GM21737 (cell line): ENCODE data around the gene GCNT2.
"Not testable (repeated sequence)": the region's sequence is repeated elsewhere in the genome, so short reads cannot be mapped to it uniquely, and the experiment has no call there.

ENCODE experiments used
- ATAC-seq: cut with Tn5 transposase; IDR thresholded peaks from one replicate; pipeline ENCODE4 v1.9.1; 2021; ENCODE audit warnings: mild to moderate bottlenecking, moderate library complexity; ENCODE audit not compliant: unreplicated experiment

GCNT2 gene

DNA sequence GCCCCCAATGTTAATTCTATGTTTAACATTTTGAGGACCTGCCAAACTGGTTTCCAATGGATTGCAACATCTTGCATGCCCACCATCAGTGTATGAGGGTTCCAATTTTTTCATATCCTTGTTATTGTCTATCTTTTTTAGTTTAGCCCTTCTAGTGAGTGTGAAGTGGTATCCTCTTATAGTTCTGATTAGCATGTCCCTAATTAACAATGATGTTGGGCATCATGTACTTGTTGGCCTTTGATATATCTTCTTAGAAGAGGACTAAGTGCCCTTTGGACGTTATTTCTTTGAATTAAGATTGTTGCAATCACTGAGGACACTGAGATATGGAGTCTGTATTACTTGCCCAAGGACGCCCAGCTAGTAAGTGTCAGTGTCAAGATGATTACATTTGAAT, 22.3 kb downstream of the GCNT2 start:
- ATAC-seq: no peak

DNA sequence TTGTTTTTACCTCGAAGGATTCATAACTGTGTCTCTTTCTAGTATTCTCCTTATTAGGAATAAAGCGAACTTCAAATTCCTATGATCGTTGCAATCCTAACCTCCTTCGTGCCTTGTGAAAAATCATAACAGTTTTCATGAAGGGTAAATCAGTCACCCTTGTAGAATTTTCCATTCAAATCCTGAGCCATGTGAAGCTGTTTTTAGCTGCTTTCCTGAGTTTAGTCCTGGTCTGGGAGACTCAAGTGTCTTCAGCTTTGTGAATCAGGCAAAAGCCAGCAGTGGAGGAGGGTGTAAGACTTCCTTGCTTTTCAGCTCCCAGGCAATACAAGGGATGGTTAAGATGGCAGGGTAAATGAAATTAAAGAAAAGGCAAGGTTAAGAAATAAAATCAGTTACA, 24.3 kb downstream of the GCNT2 start:
- no peak for ATAC-seq

DNA sequence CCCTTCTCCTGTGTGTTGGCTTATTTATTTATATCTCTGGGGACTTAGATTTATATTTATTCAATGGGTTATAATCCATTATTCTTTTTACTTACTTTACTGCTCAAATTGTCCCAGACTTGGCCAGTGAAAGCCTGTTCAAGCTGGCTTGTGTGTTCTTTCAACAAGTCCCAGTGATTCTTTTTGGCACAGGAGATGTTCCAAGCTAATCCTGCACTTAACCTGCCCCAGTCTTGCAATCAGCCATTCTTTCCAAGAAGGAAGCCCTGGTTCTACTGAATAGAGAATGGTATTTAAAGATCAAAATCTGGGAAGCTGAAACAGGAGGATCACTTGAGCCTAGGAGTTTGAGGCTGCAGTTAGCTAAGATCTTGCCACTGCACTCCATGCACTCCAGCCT, 26.7 kb downstream of the GCNT2 start:
- ATAC-seq: no peak

DNA sequence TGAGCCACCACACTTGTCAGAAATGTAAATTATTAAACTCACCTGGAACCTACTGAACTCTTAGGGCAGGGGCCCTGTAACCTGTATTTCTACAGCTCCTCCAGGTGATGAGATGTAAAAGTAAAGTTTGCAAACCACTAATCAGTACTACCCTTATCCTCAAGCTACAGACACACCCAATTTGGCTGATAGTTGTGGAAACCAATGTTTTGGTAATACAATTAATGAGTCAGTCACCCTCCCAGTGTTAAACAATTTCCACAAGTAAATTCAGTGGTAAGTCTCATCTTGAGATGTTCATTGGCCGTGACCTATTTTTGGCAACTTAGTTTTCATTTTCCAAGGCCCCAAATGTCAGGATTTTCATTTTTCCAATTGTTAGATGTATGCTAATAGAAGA, 29.6 kb downstream of the GCNT2 start:
- no peak for ATAC-seq

DNA sequence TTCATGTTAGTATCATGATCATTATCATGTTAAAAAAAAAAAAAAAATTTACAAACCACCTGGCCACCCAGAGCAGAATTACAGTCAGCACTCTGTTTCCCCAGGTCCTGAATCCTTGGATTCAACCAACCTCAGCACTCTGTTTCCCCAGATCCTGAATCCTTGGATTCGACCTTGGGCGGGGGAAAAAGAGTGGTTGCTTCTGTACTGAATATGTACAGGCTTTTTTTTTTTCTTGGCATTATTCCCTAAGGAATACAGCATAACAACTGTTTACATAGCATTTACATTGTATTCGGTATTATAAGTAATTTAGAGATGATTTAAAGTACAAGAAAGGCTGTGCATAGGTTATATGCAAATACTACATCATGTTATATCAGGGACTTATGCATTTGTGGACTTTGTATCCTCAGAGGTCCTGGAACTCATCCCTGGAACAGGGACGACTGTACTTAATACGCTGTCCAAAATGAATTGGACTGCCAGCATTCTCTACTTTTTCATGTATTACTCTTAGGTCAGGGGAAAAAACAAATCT, 31.2 kb downstream of the GCNT2 start:
- no peak for ATAC-seq

DNA sequence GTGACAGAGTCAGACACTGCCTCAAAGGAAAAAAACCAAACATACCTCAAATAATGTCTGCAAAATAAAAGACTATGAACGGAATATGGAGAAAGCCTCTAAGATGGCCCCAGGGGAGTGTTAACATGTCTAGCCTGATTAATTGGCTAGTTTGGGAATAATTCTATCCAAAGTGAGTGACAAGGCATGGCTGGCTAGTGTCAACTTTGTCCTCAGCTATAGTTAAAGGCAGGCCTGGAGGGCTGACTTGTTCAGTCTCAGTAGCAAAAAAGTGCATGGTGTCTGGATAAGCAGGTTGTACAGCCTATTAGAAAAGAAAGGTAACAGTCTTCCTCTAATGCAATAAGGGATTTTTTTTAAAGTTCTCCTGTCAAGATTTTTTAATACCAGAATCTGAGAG, 32.7 kb downstream of the GCNT2 start:
- ATAC-seq: no peak

DNA sequence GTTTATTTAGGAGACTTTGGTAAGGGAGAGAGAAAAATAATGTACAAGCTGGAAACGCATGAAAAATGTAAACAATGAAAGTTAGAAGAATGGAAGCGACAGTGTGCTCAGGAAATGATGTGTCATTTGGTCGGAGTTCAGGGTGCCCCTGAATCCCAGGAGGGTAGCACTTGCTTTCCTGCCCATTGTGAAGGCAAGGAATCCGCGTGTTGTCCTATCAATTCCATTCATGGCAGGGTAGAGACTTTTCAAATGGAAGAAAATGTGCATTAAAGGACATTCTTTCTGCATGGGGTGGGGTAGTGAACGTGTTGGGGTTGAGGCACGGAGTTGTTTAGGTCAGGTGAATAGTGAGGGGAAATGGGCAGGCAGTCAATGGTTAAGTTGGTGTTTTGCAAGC, 33.7 kb downstream of the GCNT2 start:
- no peak for ATAC-seq

DNA sequence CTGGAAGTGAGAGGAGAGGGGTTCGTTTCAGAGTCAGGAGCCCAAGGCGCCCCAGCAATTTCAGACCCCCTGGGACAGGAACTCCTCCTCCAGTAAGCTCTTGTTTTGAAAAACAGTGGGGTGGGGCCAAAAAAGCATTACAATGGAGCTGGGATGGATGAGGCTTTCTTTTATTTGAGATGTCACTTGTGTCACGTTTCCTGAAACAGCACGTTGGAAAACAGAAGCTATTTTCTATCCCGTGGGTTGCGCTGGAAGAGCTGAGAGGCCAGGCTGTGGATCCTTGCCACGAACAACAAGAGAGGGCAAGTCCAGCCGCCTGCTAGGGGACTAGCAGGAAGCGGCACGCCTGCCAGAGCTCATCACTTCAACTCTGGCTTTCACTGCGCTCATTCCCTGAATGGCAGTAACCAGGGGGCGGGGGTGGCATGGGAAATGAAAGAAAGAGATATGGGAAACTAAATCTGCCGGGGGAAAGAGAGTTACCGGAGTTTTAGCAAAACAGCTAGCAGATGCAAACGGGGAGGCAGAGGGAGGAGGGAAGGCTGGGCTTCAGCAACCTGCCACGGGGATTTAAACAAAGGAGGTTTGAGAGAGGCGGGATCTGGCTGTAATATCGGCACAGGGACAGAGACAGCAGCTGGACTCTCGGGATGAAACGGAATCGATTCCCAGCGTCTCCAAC, 34.6 kb downstream of the GCNT2 start:
- ATAC-seq: no peak

DNA sequence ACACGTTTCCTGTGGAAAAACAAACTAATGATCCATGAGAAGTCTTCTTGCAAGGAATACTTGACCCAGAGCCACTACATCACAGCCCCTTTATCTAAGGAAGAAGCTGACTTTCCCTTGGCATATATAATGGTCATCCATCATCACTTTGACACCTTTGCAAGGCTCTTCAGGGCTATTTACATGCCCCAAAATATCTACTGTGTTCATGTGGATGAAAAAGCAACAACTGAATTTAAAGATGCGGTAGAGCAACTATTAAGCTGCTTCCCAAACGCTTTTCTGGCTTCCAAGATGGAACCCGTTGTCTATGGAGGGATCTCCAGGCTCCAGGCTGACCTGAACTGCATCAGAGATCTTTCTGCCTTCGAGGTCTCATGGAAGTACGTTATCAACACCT, 35.4 kb downstream of the GCNT2 start:
- ATAC-seq: no peak

DNA sequence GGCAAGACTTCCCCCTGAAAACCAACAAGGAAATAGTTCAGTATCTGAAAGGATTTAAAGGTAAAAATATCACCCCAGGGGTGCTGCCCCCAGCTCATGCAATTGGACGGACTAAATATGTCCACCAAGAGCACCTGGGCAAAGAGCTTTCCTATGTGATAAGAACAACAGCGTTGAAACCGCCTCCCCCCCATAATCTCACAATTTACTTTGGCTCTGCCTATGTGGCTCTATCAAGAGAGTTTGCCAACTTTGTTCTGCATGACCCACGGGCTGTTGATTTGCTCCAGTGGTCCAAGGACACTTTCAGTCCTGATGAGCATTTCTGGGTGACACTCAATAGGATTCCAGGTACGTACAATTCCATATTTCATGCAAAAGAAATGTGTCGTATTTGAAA, 35.8 kb downstream of the GCNT2 start:
- no peak for ATAC-seq

DNA sequence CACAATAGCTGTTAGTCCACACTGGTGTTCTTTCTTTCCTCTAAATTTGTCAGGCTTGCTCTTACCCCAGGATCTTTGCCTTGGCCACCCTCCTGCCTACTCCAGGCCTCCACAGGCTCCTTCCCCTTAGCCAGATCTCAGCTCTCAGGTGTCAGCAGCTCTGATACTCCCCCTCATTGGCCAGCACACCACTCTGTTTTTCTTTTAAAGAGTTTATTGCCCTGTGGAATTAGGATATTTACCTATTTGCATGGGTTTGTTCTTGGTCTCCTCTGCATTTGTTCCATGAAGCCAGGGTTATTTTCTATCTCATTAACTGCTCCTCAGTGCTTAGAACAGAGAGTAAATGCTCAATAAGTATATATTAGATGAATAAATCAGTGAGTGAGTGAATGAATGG, 36.8 kb downstream of the GCNT2 start:
- ATAC-seq: no peak

DNA sequence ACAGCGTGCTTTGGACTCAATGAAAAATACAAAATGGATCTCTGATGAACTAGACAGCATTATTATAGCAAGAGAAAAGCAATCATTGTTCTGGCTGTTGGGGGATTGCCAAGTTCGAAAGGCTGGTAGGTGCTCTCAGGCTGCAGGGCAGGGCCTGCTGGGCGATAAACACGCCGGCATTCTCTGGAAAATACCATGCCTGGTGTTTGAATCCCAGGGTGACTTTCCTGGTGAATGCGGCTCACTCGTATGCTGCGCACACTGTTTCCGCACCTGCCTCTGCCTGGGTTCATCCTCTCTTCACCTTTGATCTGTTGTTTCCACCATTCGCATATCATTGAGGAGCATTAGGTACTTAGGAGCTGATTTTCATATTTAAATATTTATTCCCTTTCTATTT, 37.4 kb downstream of the GCNT2 start:
- no peak for ATAC-seq

DNA sequence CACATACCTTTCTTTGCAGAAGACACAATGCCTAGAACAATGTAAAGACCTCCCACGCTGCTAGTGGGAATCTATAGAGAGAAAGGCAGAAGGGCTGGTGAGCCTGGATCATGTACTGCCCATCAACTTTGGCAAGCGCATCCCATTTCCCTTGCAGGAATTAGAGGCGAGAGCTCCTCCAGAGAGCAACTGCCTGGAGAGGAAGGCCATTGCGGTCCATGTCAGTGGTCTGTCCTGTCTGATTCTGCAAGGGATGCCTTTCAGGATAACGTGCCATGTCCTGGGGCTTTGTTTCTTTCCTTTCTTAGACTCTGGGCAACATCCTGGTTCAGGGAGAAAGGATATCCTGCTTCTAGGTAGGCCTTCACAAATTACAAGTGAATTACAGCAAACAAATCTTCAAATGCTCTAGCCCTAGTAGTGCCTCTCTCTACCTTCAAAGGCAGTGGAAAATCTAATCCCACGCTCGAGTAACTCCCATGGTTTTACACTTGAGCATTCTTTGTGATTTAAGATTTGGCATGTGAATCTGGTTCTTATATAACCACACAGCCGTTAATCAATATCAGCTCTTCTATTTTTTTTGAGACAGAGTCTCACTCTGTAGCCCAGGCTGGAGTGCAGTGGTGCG, 38.5 kb downstream of the GCNT2 start:
- ATAC-seq: no peak

DNA sequence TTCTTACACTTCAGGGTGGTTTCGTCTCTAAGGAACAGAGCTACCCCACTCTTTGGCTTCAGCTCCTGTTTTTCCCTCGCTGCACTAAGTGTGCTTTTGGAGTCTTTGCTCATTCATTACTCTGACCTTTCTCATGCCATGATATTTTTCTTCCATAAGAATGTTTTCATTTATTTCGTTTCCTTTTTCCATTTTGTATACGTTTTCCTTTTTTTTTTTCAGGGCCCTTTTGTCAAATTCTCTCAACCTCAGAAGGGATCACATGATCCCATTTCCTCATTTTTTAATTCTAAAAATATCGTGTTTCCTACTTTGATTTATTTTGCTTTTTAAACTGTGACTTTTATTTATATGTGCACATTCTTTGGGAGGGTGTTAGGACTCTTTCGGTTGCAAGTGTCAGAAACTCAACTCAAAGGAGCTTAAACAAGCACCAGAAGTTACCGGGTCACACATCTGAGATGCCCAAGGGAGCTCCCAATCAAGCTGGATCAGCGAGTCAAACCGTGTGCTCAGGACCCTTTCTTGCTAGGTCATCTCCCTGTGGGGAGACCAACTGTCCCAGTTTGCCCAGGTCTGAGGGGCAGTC, 40.6 kb downstream of the GCNT2 start:
- no peak for ATAC-seq

DNA sequence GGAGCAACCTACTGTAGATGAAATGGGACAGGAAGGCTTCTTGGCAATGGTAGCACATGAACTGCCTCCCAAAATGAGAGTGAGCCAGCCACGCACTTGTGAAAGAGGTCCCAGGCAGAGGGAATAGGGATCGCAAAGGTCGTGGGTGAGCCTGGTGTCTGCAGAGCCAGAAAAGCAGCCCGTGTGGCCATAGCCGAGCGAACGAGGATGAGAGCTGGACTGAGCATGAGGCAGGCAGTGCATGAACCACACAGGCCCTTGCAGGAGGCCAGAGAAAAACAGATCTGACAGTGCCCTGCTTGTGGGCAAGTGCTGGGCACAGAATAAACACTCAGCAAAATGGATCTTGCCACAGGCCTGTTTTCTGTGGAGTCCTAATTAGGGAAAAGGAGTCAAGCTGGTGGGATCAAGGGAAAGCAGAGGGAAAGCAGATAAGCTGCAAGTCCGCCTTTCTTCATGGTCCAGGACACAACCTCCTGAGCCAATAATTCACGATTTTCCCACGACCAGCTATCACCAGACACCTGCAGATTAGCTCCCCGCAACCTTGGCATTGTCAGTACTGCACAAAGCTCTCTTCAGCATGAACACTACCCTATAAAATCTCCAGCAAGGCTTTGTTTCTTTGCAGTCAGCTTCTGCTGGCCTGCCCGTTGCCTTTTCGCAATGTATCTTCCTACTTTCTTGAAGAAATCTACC, 44.0 kb downstream of the GCNT2 start:
- ATAC-seq: no peak

DNA sequence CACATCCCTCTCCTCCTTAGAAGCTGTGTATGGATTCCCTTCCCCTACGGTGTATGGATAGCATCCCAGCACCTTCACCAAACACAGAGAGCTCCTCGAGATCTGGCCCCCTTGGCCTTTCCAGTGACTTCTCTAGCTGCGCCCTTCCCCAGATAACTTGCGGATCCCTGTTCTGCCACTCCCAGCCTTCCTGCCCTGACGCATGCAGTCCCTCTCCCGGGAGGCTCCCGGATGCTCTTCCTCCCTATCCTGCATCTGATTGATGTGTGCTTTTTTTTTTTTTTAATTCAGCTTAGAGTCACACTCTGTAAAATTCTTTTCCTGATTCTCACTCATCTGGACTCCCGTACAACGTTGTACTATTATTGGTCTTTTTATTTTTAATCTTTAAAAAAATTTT, 44.8 kb downstream of the GCNT2 start:
- no peak for ATAC-seq

DNA sequence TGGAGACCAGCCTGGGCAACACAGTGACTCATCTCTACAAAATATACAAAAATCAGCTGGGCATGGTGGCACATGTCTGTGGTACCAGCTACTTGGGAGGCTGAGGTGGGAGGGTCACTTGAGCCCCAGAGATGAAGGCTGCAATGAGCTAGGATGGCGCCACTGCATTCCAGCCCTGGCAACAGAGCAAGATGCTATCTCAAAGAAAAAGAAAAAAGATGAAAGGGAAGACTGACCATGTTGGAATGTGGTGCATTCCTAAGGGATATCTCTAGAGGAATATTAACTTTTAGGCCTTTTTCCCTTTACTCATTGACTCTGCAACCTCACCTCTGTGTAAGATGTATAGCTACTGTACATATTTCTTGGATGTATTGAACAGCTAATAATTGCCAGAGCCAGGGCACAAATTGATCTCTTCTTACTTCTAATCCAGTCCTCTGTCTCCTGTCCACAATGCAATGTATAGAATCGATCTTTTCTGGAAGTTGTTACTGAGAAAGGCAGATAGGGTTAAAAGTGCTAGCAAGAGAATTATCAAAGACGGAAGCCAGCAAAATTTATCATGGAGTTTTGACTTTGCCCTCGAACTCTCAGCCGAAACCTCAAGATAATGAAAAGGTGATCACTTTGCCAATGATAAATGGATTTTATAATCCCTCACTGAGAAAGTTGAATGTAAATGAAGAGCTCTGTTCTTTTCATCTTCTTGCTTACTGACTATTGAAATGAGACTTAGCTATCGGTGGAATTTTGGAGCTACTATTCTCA, 46.3 kb downstream of the GCNT2 start:
- ATAC-seq: no peak

DNA sequence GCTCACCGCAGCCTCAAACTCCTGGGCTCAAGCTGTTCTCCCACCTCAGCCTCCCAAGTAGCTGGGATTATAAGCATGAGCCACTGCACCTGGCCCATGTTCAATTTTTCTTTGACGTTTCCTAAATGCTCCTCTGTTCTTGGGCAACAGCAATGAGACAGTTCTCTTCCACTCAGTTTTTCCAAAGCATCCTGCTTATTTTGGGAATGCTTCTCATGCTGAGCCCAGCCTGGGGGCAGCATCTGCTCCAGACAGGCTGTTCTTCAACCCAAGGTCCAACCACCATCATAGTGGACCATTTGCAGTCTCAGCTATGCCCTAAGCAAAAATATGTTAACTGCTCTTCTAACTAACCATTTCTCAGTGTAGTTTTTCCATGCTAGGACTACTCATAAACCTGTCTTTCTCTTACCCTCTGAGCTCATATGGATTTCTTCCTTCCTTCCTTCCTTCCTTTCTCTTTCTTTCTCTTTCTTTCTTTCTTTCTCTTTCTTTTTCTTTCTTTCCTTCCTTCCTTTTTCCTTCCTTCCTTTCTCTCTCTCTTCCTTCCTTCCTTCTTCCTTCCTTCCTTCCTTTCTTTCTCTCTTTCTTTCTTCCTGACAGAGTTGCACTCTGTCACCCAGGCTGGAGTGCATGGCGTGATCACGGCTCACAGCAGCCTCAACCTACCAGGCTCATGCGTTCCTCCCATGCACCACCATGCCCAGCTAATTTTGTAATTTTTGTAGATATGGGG, 48.4 kb downstream of the GCNT2 start:
- no peak for ATAC-seq

DNA sequence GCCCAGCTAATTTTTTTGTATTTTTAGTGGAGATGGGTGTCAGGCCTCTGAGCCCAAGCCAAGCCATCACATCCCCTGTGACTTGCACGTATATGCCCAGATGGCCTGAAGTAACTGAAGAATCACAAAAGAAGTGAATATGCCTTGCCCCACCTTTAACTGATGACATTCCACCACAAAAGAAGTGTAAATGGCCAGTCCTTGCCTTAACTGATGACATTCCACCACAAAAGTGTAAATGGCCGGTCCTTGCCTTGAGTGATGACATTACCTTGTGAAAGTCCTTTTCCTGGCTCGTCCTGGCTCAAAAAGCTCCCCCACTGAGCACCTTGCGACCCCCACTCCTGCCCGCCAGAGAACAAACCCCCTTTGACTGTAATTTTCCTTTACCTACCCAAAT, 54.4 kb downstream of the GCNT2 start:
- not testable (repeated sequence) for ATAC-seq

DNA sequence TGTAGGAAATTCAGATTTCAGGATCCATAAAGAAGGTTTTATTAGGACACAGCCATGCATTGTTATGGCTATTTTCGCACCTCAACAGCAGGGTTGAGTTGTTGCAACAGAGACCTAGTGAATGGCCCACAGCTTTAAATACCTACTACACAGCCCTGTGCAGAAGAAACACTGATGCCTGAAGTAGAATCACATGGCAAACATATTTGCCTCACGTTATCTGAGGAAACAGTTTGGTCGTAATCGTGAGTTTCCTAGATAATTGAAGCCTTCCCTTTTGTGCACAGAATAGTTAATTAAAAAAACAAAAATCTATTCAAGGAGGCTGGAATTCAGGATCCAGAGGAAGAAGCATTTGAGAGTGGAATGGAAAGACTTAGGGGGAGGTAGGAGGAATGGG, 55.1 kb downstream of the GCNT2 start:
- ATAC-seq: no peak
